GM19452 (cell line): ENCODE data around the gene PCDHB6.
"Not testable (repeated sequence)": the region's sequence is repeated elsewhere in the genome, so short reads cannot be mapped to it uniquely, and the experiment has no call there.

Experiments
- ATAC-seq: cut with Tn5 transposase; IDR thresholded peaks from one replicate; pipeline ENCODE4 v1.9.1; 2021; ENCODE audit not compliant: unreplicated experiment

Gene PCDHB6

DNA sequence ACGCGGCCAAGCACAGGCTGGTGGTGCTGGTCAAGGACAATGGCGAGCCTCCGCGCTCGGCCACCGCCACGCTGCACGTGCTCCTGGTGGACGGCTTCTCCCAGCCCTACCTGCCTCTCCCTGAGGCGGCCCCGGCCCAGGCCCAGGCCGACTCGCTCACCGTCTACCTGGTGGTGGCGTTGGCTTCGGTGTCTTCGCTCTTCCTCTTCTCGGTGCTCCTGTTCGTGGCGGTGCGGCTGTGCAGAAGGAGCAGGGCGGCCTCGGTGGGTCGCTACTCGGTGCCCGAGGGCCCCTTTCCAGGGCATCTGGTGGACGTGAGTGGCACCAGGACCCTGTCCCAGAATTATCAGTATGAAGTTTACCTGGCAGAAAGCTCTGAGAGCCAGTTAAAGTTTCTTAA, 8.0 kb downstream of the PCDHB6 start:
- ATAC-seq, result not testable (repeated sequence)

DNA sequence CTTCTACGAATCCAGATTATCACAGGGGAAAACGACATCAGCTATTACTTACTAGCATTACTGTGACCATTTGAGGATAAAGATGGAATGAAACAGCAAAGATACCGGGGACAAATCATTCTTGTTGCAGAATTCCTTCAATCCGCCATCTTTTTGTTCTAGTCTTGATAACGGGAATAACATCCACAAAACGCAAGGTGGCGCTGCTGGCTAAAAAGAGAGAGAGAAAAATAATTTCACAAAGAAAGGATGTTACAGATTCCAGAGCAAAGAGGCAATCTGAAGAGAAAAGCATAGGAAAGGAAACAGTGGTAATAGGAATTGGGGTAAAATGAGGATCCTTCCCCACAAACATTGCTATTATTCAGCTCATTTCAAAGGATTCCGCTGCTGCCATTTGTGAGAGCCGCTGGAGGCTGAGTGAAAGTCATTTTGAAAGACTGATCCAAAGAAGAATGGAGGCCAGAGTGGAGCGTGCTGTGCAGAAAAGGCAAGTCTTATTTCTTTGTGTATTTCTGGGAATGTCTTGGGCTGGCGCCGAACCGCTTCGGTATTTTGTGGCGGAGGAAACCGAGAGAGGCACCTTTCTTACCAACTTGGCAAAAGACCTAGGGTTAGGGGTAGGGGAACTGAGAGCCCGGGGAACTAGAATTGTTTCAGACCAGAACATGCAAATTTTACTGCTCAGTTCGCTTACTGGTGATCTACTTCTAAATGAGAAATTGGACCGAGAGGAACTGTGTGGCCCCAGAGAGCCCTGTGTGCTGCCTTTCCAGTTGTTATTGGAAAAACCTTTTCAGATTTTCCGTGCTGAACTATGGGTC, 22.7 kb downstream of the PCDHB6 start, which contains the start of gene PCDHB7:
Gene PCDHB7 (plus strand): TSS at position 264 of the 824 bp plus-strand sequence. CDS start 192 bp downstream, at position 456.
- ATAC-seq, result no peak

DNA sequence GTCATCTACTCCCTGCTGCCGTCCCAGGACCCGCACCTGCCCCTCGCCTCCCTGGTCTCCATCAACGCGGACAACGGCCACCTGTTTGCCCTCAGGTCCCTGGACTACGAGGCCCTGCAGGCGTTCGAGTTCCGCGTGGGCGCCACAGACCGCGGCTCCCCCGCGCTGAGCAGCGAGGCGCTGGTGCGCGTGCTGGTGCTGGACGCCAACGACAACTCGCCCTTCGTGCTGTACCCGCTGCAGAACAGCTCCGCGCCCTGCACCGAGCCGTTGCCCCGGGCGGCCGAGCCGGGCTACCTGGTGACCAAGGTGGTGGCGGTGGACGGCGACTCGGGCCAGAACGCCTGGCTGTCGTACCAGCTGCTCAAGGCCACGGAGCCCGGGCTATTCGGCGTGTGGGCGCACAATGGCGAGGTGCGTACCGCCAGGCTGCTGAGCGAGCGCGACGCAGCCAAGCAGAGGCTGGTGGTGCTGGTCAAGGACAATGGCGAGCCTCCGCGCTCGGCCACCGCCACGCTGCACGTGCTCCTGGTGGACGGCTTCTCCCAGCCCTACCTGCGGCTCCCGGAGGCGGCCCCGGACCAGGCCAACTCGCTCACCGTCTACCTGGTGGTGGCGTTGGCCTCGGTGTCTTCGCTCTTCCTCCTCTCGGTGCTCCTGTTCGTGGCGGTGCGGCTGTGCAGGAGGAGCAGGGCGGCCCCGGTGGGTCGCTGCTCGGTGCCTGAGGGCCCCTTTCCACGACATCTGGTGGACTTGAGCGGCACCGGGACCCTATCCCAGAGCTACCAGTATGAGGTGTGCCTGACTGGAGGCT, 24.6 kb downstream of the PCDHB6 start:
- ATAC-seq, result not testable (repeated sequence)

DNA sequence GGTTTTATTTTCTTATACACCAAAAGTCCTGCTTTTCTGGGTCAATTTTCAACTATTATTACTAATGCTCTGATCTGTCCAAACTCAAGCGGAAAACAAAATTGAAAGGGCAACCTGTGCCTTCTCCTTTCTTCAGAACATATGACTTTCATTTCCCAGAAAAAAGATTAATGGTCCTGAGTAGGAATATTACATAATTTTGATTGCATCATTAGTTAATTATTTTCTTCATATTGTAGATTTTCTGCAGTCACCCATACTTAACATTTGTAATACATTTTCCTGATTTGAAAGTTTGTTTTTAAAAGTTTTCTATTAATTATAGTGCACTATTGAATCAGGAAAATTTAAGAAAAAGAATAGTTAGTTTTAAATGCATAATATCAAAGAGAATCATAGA, 26.1 kb downstream of the PCDHB6 start:
- no peak for ATAC-seq

DNA sequence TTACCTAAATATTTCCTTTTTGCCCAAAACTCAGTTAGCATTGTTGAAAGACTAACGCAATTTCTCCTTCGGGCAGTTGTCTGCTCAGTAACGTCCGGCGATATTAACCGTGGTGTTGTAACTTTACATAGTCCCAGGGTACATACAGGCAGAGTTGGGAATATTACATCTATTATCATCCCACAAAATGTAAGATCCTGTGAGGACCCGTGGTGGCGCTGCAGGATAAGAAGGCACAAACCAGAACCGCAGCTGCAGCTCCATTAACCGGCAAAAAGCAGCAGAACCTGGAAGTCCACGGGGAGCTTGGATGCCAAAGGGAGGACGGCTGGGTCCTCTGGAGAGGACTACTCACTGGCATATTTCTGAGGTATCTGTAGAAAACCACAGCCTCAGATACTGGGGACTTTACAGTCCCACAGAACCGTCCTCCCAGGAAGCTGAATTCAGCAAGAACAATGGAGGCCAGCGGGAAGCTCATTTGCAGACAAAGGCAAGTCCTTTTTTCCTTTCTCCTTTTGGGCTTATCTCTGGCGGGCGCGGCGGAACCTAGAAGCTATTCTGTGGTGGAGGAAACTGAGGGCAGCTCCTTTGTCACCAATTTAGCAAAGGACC, 27.8 kb downstream of the PCDHB6 start, which contains the start of gene PCDHB8:
Gene PCDHB8 (plus strand): TSS at position 214 of the 615 bp plus-strand sequence. CDS start 245 bp downstream, at position 459.
- ATAC-seq, result not testable (repeated sequence)

DNA sequence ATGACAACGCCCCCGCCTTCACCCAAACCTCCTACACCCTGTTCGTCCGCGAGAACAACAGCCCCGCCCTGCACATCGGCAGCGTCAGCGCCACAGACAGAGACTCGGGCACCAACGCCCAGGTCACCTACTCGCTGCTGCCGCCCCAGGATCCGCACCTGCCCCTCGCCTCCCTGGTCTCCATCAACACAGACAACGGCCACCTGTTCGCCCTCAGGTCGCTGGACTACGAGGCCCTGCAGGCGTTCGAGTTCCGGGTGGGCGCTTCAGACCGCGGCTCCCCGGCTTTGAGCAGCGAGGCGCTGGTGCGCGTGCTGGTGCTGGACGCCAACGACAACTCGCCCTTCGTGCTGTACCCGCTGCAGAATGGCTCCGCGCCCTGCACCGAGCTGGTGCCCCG, 29.5 kb downstream of the PCDHB6 start:
- ATAC-seq, result not testable (repeated sequence)

- ATAC-seq, result not testable (repeated sequence)
These were observed 30.0 kb downstream of the PCDHB6 start for GRCh38 chr5:141179876-141180275.

GRCh38 chr5:141180313-141180712, 30.5 kb downstream of the PCDHB6 start:
- ATAC-seq, result no peak

DNA sequence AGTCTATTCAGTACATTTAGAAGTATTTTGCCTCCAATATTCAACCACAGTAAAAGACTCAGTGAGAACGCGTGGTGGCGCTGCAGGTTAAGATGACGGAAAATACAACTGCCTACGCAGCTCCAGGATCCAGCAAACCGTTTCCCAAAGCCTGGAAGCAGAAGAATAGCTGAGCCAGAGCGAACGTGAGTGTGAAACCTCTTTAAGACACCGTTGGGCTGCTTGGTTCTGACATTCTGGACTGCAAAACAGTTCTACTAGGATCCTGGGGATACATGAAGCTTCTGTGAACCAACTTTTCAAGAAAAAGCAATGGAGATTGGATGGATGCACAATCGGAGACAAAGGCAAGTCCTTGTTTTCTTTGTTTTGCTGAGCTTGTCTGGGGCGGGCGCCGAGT, 32.4 kb downstream of the PCDHB6 start, which contains the start of gene PCDHB16:
Gene PCDHB16 (plus strand): TSS at position 140 of the 400 bp plus-strand sequence. CDS start 173 bp downstream, at position 313.
- ATAC-seq, result no peak

GRCh38 chr5:141184117-141184855, 34.4 kb downstream of the PCDHB6 start:
- not testable (repeated sequence) for ATAC-seq

DNA sequence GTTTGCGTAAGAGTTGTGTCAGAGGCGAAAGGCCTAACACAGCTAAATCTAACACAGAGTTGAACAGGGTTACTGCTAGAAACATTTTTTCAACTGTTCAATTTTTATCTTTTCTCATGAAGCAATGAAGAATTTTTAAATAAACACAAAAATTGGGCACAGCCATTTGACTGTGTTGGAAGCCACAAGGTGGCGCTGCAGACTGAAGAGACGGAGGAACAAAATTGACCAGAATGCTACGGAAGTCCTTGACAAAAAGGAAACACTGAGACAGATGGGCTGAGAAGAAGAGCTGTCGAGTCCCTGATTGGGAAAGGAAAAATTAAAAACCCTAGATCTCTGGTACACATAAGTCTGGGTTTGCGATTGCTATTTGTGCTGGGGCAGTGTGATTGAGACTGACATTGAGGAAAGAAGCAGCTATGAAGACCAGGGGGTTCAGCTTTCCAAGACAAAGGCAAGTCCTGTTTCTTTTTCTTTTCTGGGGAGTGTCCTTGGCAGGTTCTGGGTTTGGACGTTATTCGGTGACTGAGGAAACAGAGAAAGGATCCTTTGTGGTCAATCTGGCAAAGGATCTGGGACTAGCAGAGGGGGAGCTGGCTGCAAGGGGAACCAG, 37.1 kb downstream of the PCDHB6 start, which contains the start of gene PCDHB9:
Gene PCDHB9 (plus strand): TSS at position 265 of the 616 bp plus-strand sequence. CDS start 158 bp downstream, at position 423.
- no peak for ATAC-seq

DNA sequence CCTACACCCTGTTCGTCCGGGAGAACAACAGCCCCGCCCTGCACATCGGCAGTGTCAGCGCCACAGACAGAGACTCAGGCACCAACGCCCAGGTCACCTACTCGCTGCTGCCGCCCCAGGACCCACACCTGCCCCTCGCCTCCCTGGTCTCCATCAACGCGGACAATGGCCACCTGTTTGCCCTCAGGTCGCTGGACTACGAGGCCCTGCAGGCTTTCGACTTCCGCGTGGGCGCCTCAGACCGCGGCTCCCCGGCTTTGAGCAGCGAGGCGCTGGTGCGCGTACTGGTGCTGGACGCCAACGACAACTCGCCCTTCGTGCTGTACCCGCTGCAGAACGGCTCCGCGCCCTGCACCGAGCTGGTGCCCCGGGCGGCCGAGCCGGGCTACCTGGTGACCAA, 38.8 kb downstream of the PCDHB6 start:
- ATAC-seq, result not testable (repeated sequence)

- ATAC-seq, result not testable (repeated sequence)
These were observed 39.3 kb downstream of the PCDHB6 start for GRCh38 chr5:141189131-141189530.

DNA sequence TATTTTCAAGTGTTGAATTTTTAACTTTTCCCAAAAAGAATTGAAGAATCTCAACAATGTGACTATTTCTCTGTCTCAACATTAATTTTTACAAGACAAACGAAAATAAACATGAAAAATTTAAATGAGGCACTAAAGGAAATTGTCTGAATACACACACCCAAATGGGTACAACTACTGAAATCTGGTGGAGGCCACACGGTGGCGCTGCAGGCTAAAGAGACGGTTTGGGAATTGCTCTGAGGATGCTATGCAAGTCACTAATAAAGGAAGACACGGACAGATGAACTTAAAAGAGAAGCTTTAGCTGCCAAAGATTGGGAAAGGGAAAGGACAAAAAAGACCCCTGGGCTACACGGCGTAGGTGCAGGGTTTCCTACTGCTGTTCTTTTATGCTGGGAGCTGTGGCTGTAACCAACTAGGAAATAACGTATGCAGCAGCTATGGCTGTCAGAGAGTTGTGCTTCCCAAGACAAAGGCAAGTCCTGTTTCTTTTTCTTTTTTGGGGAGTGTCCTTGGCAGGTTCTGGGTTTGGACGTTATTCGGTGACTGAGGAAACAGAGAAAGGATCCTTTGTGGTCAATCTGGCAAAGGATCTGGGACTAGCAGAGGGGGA, 42.4 kb downstream of the PCDHB6 start, which contains the start of gene PCDHB10:
Gene PCDHB10 (plus strand): TSS at position 244 of the 616 bp plus-strand sequence. CDS start 200 bp downstream, at position 444.
- ATAC-seq, result no peak

GRCh38 chr5:141194332-141194731, 44.5 kb downstream of the PCDHB6 start:
- ATAC-seq, result not testable (repeated sequence)

DNA sequence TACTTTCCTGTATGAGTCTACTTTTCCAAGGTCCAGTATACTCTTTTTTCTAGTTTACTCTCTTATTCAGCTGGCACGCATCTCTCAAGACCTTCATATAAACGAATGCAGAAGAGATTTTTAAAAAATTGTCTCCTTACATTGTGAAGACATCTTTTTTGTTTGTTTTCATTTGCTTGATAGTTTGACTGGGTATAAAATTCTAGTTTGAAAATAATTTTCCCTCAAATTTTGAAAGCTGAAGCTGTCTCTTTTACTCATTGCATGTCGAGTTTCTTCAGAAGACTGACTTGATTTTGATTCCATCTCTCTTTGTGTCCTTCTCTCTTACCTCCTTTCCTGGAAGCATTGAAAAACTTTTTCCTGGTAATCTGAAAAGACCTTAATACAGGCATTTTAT, 46.5 kb downstream of the PCDHB6 start:
- no peak for ATAC-seq

GRCh38 chr5:141199359-141200235, 49.7 kb downstream of the PCDHB6 start, which contains the start of gene PCDHB11:
Gene PCDHB11, plus strand, starts transcription at chr5:141199627. Its CDS starts 148 bp downstream, at chr5:141199775.
- no peak for ATAC-seq

GRCh38 chr5:141201126-141201525, 51.3 kb downstream of the PCDHB6 start:
- not testable (repeated sequence) for ATAC-seq
